IgD-negative memory B cell (primary cell): ENCODE data around the gene CDK14. TPM values are rescaled to one million over a fixed set of nuclear protein-coding genes. Genes with fewer than 3 reads are reported as not detected.
A peak's percentile ranks its signal among the peaks of the same experiment; 100 is the strongest.

Experiments
- H3K27ac Mint-ChIP-seq, 3 donors: one replicate each; pipeline ENCODE4 v1.8.0; 2020 to 2022; ENCODE audit warnings: mild to moderate bottlenecking in 3 of 3, mixed read lengths in 3 of 3, moderate library complexity in 1 of 3
- H3K27me3 Mint-ChIP-seq: one replicate; pipeline ENCODE4 v1.8.0; 2021; ENCODE audit warnings: mixed read lengths
- H3K36me3 Mint-ChIP-seq: one replicate; pipeline ENCODE4 v1.8.0; 2020; ENCODE audit warnings: mild to moderate bottlenecking, mixed read lengths
- H3K4me1 Mint-ChIP-seq, 3 donors: one replicate each; pipeline ENCODE4 v1.8.0; 2020 to 2022; ENCODE audit warnings: mixed read lengths in 3 of 3, mild to moderate bottlenecking in 1 of 3
- H3K4me3 Mint-ChIP-seq, 4 donors: one replicate each; pipeline ENCODE4 v1.8.0; 2020 to 2022; ENCODE audit warnings: mild to moderate bottlenecking in 4 of 4, mixed read lengths in 4 of 4, moderate library complexity in 3 of 4
- H3K9me3 Mint-ChIP-seq, 3 donors: one replicate each; pipeline ENCODE4 v1.8.0; 2020 to 2021; ENCODE audit warnings: mixed read lengths in 3 of 3, mild to moderate bottlenecking in 1 of 3
- polyA plus RNA-seq: library from polyadenylated mRNA; unstranded; fragments of 300-500 nt; fragmentation: Illumina TruSeq; gene quantifications from one replicate; pipeline ENCODE4 v1.2.3, GENCODE V29; 2021

The CDK14 gene
- polyA plus RNA-seq, 1 donor from 2014 or later = 53.0 TPM

- no peaks in the 10 kb centered on the region for H3K9me3 Mint-ChIP-seq
- no peaks in the 10 kb centered on the region for H3K4me1 Mint-ChIP-seq
- H3K4me3 Mint-ChIP-seq = no peak overlapping the region
- H3K27me3 Mint-ChIP-seq = peaks cover 1% of the 10 kb centered on the region
- no peaks in the 10 kb centered on the region for H3K36me3 Mint-ChIP-seq
- no peak overlapping the region for H3K27ac Mint-ChIP-seq
These were observed 630.3 kb downstream of the CDK14 start for GRCh38 chr7:91226411-91226810.

GRCh38 chr7:91228327-91228726 is 632.2 kb downstream of the CDK14 start:
- H3K9me3 Mint-ChIP-seq = no peaks in the 10 kb centered on the region
- H3K27me3 Mint-ChIP-seq = peaks cover 4% of the 10 kb centered on the region

GRCh38 chr7:91228927-91229558 is 632.9 kb downstream of the CDK14 start:
- Mint-ChIP-seq H3K4me1 (no peaks in the 10 kb centered on the region), H3K4me3 (no peak overlapping the region), H3K27ac (no peak overlapping the region), H3K36me3 (no peaks in the 10 kb centered on the region), H3K27me3 (peaks cover 4% of the 10 kb centered on the region), H3K9me3 (no peaks in the 10 kb centered on the region)

More at GRCh38 chr7:91228327-91228726, 632.2 kb downstream of the CDK14 start:
- no peaks in the 10 kb centered on the region for H3K4me1 Mint-ChIP-seq
- H3K27ac Mint-ChIP-seq = no peak overlapping the region
- H3K36me3 Mint-ChIP-seq = no peaks in the 10 kb centered on the region
- H3K4me3 Mint-ChIP-seq = no peak overlapping the region

- Mint-ChIP-seq H3K4me3 (no peak overlapping the region), H3K4me1 (no peaks in the 10 kb centered on the region), H3K27ac (no peak overlapping the region), H3K27me3 (peaks cover 4% of the 10 kb centered on the region), H3K9me3 (no peaks in the 10 kb centered on the region), H3K36me3 (no peaks in the 10 kb centered on the region)
These were observed 634.0 kb downstream of the CDK14 start for GRCh38 chr7:91230100-91230499.

- Mint-ChIP-seq H3K27ac (no peak overlapping the region), H3K36me3 (no peaks in the 10 kb centered on the region)
These were observed 634.4 kb downstream of the CDK14 start for GRCh38 chr7:91230503-91230902.

GRCh38 chr7:91233212-91233611 is 637.1 kb downstream of the CDK14 start:
- Mint-ChIP-seq H3K4me3 (peak overlapping the region in 1 of 4 donors; percentile 59), H3K9me3 (no peaks in the 10 kb centered on the region), H3K36me3 (no peaks in the 10 kb centered on the region), H3K27me3 (peaks cover 4% of the 10 kb centered on the region), H3K27ac (no peak overlapping the region), H3K4me1 (no peaks in the 10 kb centered on the region)

More at GRCh38 chr7:91230503-91230902, 634.4 kb downstream of the CDK14 start:
- Mint-ChIP-seq H3K9me3 (no peaks in the 10 kb centered on the region), H3K27me3 (peaks cover 4% of the 10 kb centered on the region), H3K4me3 (no peak overlapping the region), H3K4me1 (no peaks in the 10 kb centered on the region)

GRCh38 chr7:91235211-91235832 is 639.2 kb downstream of the CDK14 start:
- Mint-ChIP-seq H3K4me3 (no peak overlapping the region), H3K9me3 (no peaks in the 10 kb centered on the region), H3K36me3 (no peaks in the 10 kb centered on the region), H3K27ac (no peak overlapping the region), H3K27me3 (peaks cover 4% of the 10 kb centered on the region), H3K4me1 (no peaks in the 10 kb centered on the region)

- H3K27me3 Mint-ChIP-seq = no peaks in the 10 kb centered on the region
- no peaks in the 10 kb centered on the region for H3K9me3 Mint-ChIP-seq
- H3K4me3 Mint-ChIP-seq = no peak overlapping the region
- H3K4me1 Mint-ChIP-seq = no peaks in the 10 kb centered on the region
- peaks cover 2% of the 10 kb centered on the region for H3K36me3 Mint-ChIP-seq
- no peak overlapping the region for H3K27ac Mint-ChIP-seq
These were observed 643.1 kb downstream of the CDK14 start for GRCh38 chr7:91239171-91239604.

- H3K4me1 Mint-ChIP-seq = no peaks in the 10 kb centered on the region
These were observed 643.7 kb downstream of the CDK14 start for GRCh38 chr7:91239772-91240171.

GRCh38 chr7:91240376-91240941 is 644.3 kb downstream of the CDK14 start:
- H3K36me3 Mint-ChIP-seq = peaks cover 2% of the 10 kb centered on the region
- H3K4me1 Mint-ChIP-seq = no peaks in the 10 kb centered on the region
- no peak overlapping the region for H3K4me3 Mint-ChIP-seq
- H3K27ac Mint-ChIP-seq = no peak overlapping the region
- H3K27me3 Mint-ChIP-seq = no peaks in the 10 kb centered on the region
- no peaks in the 10 kb centered on the region for H3K9me3 Mint-ChIP-seq

More at GRCh38 chr7:91239772-91240171, 643.7 kb downstream of the CDK14 start:
- Mint-ChIP-seq H3K27me3 (no peaks in the 10 kb centered on the region), H3K36me3 (peaks cover 2% of the 10 kb centered on the region), H3K4me3 (no peak overlapping the region), H3K9me3 (no peaks in the 10 kb centered on the region), H3K27ac (no peak overlapping the region)

- no peaks in the 10 kb centered on the region for H3K4me1 Mint-ChIP-seq
- H3K9me3 Mint-ChIP-seq = no peaks in the 10 kb centered on the region
- H3K27me3 Mint-ChIP-seq = peaks cover 1% of the 10 kb centered on the region
- H3K27ac Mint-ChIP-seq = no peak overlapping the region
- no peak overlapping the region for H3K4me3 Mint-ChIP-seq
- peaks cover 2% of the 10 kb centered on the region for H3K36me3 Mint-ChIP-seq
These were observed 646.1 kb downstream of the CDK14 start for GRCh38 chr7:91242097-91242844.

GRCh38 chr7:91243591-91244301 is 647.6 kb downstream of the CDK14 start:
- no peaks in the 10 kb centered on the region for H3K4me1 Mint-ChIP-seq
- H3K27me3 Mint-ChIP-seq = peaks cover 1% of the 10 kb centered on the region
- no peak overlapping the region for H3K27ac Mint-ChIP-seq
- H3K4me3 Mint-ChIP-seq = no peak overlapping the region
- peaks cover 2% of the 10 kb centered on the region for H3K36me3 Mint-ChIP-seq
- no peaks in the 10 kb centered on the region for H3K9me3 Mint-ChIP-seq

- no peaks in the 10 kb centered on the region for H3K9me3 Mint-ChIP-seq
- H3K36me3 Mint-ChIP-seq = peaks cover 2% of the 10 kb centered on the region
- no peak overlapping the region for H3K27ac Mint-ChIP-seq
- no peaks in the 10 kb centered on the region for H3K4me1 Mint-ChIP-seq
- peaks cover 1% of the 10 kb centered on the region for H3K27me3 Mint-ChIP-seq
- H3K4me3 Mint-ChIP-seq = no peak overlapping the region
These were observed 651.4 kb downstream of the CDK14 start for GRCh38 chr7:91247500-91247899.

- Mint-ChIP-seq H3K27ac (no peak overlapping the region), H3K4me3 (no peak overlapping the region), H3K9me3 (peaks cover 0 to 4% (median 0%) of the 10 kb centered on the region in 3 donors), H3K27me3 (peaks cover 1% of the 10 kb centered on the region), H3K36me3 (no peaks in the 10 kb centered on the region), H3K4me1 (no peaks in the 10 kb centered on the region)
These were observed 652.9 kb downstream of the CDK14 start for GRCh38 chr7:91248996-91249395.
